ENCODE data around the gene ADGRL3. TPM values are rescaled to one million over a fixed set of nuclear protein-coding genes. Genes with fewer than 3 reads are reported as not detected.

Gene ADGRL3
- total RNA-seq, 2 experiments from 2014 or later, result not detected

- ChIA-PET CTCF (ENCODE audit: unreplicated experiment) (no interaction called here), POLR2A (no interaction called here)
- Histone ChIP-seq H3K79me2 (ENCODE audit: insufficient read depth, low read depth, low read length) (no peaks in the 10 kb centered on the region), H3K9me3 (ENCODE audit: low read length) (no peaks in the 10 kb centered on the region), H2AFZ (ENCODE audit: low read length) (no peak overlapping the region), H3K4me2 (ENCODE audit: low read length) (no peak overlapping the region), H3K4me1 (ENCODE audit: insufficient read depth, low read length, poor library complexity, severe bottlenecking) (no peaks in the 10 kb centered on the region), H3K4me3 (ENCODE audit: low read depth, low read length, poor library complexity, severe bottlenecking) (no peak overlapping the region), H4K20me1 (ENCODE audit: insufficient read depth, low read length) (no peaks in the 10 kb centered on the region), H3K27ac (ENCODE audit: low read depth, low read length, poor library complexity, severe bottlenecking) (no peak overlapping the region), H3K9me2 (ENCODE audit: insufficient read depth, low read length) (no peaks in the 10 kb centered on the region), H3K36me3 (ENCODE audit: insufficient read depth, low read length) (no peaks in the 10 kb centered on the region)
- no peak for TF ChIP-seq EZH2phosphoT487 (IDR thresholded peaks at IDR 0.05; ENCODE audit: borderline replicate concordance, low read depth, low read length)
- TF ChIP-seq CTCF (conservative IDR thresholded peaks at IDR 0.05; ENCODE audit: low read length), result no peak
- intact Hi-C loops (cut with micrococcal nuclease; ENCODE audit: unreplicated experiment), result no loop called here
- BruUV-seq (replicated peaks), result no TSS peak
- no peak for DNase-seq (ENCODE audit: low spot score)
Measured at GRCh38 chr4:61461956-61462355, 261.8 kb downstream of the ADGRL3 start.

GRCh38 chr4:61462451-61463326 lies 262.6 kb downstream of the ADGRL3 start:
- BruUV-seq (replicated peaks), result no TSS peak
- Histone ChIP-seq H3K4me1 (ENCODE audit: insufficient read depth, low read length, poor library complexity, severe bottlenecking) (no peaks in the 10 kb centered on the region), H3K4me3 (ENCODE audit: low read depth, low read length, poor library complexity, severe bottlenecking) (no peak overlapping the region), H4K20me1 (ENCODE audit: insufficient read depth, low read length) (no peaks in the 10 kb centered on the region), H3K4me2 (ENCODE audit: low read length) (no peak overlapping the region), H3K36me3 (ENCODE audit: insufficient read depth, low read length) (no peaks in the 10 kb centered on the region), H3K9me2 (ENCODE audit: insufficient read depth, low read length) (no peaks in the 10 kb centered on the region), H3K79me2 (ENCODE audit: insufficient read depth, low read depth, low read length) (no peaks in the 10 kb centered on the region), H3K9me3 (ENCODE audit: low read length) (no peaks in the 10 kb centered on the region), H3K27ac (ENCODE audit: low read depth, low read length, poor library complexity, severe bottlenecking) (no peak overlapping the region), H2AFZ (ENCODE audit: low read length) (no peak overlapping the region)
- DNase-seq (ENCODE audit: low spot score), result no peak
- POLR2A ChIA-PET, result interaction anchor here (0.5 kb wide), 1 partner anchor 1586 kb away, joined by 3 read pairs; no protein-coding TSS in a partner anchor
- intact Hi-C loops (cut with micrococcal nuclease; ENCODE audit: unreplicated experiment), result no loop called here
- TF ChIP-seq CTCF (conservative IDR thresholded peaks at IDR 0.05; ENCODE audit: low read length), result no peak
- no peak for TF ChIP-seq EZH2phosphoT487 (IDR thresholded peaks at IDR 0.05; ENCODE audit: borderline replicate concordance, low read depth, low read length)
- CTCF ChIA-PET (ENCODE audit: unreplicated experiment), result no interaction called here

GRCh38 chr4:61468024-61468720 lies 268.0 kb downstream of the ADGRL3 start:
- no peak overlapping the region for H3K4me2 ChIP-seq (ENCODE audit: low read length)
- no peak for DNase-seq (ENCODE audit: low spot score)
- H4K20me1 ChIP-seq (ENCODE audit: insufficient read depth, low read length), result no peaks in the 10 kb centered on the region
- H3K4me3 ChIP-seq (ENCODE audit: low read depth, low read length, poor library complexity, severe bottlenecking), result no peak overlapping the region
- no peak overlapping the region for H2AFZ ChIP-seq (ENCODE audit: low read length)
- no TSS peak for BruUV-seq (replicated peaks)
- TF ChIP-seq EZH2phosphoT487 (IDR thresholded peaks at IDR 0.05; ENCODE audit: borderline replicate concordance, low read depth, low read length), result no peak
- no peak for TF ChIP-seq CTCF (conservative IDR thresholded peaks at IDR 0.05; ENCODE audit: low read length)
- no peaks in the 10 kb centered on the region for H3K9me2 ChIP-seq (ENCODE audit: insufficient read depth, low read length)
- intact Hi-C loops (cut with micrococcal nuclease; ENCODE audit: unreplicated experiment), result no loop called here
- POLR2A ChIA-PET, result no interaction called here
- H3K79me2 ChIP-seq (ENCODE audit: insufficient read depth, low read depth, low read length), result no peaks in the 10 kb centered on the region
- no peak overlapping the region for H3K27ac ChIP-seq (ENCODE audit: low read depth, low read length, poor library complexity, severe bottlenecking)
- H3K9me3 ChIP-seq (ENCODE audit: low read length), result no peaks in the 10 kb centered on the region
- CTCF ChIA-PET (ENCODE audit: unreplicated experiment), result no interaction called here
- H3K36me3 ChIP-seq (ENCODE audit: insufficient read depth, low read length), result no peaks in the 10 kb centered on the region
- no peaks in the 10 kb centered on the region for H3K4me1 ChIP-seq (ENCODE audit: insufficient read depth, low read length, poor library complexity, severe bottlenecking)

Data from OCI-LY7 (cell line).